ENCODE measurements around the gene ADGRL3.
"Not testable (repeated sequence)": the region's sequence is repeated elsewhere in the genome, so short reads cannot be mapped to it uniquely, and the experiment has no call there.

Gene ADGRL3

DNA sequence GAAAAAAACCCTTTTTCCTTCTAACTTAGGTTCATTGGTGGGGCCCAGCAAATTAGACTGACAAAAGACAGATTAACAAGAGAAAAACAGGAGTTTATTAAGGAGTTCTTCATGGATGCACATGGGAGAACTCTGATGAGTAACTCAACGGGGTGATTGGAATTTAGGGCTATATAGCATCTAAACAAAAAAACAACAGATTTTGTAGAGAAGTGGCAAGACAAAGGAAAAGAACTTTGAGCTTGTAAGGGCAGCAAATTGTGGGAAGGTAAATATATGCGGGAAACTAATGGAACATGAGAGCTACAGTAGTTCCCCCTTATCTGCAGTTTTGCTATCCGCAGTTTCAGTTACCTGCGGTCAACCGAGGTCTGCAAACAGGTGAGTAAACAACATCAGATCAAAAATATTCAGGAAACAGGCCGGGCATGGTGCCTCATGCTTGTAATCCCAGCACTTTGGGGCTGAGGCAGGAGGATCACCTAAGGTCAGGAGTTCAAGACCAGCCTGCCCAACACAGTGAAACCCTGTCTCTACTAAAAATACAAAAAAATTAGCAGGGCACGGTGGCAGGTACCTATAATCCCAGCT lies 573.6 kb downstream of the ADGRL3 start:
- no peak for DNase-seq (ENCODE audit: low read depth in 2 of 2, low spot score in 1 of 2)

DNA sequence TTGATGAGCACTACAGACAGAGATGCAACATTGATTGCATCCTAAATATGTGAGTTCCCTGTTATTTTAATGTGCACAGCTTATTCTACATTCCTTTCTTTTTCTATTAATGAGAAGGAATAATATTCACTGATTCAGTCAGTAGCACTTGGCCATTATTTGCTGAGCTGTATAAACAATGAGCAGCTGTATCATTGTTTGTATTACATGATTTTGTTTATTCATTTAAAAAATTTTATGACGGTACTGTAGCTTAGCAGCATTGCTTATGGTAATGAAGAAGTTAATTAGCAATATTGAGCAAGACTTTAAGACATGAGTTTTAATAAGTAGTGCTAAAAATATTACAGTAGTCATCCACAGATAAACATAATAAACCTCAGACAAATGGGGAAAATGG lies 582.0 kb downstream of the ADGRL3 start:
- DNase-seq (ENCODE audit: low read depth in 2 of 2, low spot score in 1 of 2) = no peak

DNA sequence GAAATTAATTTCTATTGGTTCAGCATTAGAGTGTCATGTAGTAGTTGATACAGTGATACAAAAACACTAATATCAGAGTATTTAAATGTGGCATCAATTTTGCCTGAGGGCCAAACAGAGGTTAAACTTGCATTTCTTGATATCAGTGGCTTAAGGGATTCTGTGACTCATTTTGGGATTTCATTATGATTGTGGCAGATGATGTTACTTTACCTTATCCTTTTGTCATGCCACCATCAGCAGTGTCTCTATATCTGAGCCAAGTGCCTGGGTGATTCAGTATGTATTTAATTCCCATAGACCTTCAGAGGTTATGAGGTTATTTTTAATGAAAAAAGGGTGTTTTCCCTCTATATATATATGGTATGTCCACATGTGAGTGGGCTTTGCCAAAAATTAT lies 582.9 kb downstream of the ADGRL3 start:
- DNase-seq (ENCODE audit: low read depth in 2 of 2, low spot score in 1 of 2) = no peak

DNA sequence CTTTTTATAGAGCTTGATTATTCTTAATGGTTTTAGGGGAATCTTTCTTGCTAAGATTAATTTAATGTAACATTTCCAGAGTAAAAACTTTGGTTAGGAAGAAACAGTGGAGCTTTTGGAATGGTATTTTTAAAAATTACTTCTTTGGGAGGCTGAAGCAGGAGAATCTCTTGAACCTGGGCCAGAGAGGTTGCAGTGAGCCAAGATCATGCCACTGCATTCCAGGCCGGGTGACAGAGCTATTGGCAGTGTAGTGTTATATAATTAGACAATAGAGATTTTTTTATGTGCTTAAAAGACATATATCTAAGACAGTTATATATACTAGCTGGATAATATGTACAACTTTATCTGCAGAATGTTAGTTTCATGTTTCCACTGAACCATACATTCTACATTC lies 585.6 kb downstream of the ADGRL3 start:
- DNase-seq (ENCODE audit: low read depth in 2 of 2, low spot score in 1 of 2) = no peak

DNA sequence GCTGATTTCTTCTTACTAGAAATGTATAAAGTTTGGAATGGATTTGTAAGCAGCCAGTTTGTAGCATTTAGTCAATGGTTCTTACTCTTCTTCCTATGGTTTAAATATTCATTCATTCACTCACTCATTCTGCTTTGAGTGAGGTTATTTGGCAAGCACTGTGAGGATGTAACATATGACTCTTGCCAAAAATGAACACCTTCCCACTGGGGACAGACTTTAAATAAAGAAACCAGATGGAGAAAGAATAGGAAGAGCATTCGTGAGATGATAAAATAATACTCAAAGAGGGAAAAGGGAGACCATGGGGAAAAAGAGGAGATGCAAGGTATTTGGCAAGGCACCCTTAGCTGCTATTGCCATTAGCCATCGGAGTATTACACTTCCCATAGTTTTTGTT lies 586.1 kb downstream of the ADGRL3 start:
- DNase-seq (ENCODE audit: low read depth in 2 of 2, low spot score in 1 of 2) = no peak

DNA sequence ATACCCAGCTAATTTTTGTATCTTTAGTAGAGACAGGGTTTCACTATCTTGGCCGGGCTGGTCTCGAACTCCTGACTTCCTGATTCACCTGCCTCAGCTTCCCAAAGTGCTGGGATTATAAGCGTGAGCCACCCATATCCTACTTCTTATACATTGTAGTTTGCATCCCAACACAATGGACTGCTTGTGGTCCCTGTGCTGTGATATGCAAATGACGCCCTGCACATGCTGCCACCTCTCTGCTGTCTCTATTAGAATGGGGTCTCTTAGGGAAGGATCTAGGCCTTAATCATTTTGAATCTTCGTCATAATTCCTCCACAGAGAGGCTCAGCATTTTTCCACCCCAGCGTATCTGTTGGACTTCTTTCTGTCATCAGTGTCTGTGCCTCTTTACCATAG lies 595.9 kb downstream of the ADGRL3 start:
- DNase-seq (ENCODE audit: low read depth in 2 of 2, low spot score in 1 of 2) = no peak

DNA sequence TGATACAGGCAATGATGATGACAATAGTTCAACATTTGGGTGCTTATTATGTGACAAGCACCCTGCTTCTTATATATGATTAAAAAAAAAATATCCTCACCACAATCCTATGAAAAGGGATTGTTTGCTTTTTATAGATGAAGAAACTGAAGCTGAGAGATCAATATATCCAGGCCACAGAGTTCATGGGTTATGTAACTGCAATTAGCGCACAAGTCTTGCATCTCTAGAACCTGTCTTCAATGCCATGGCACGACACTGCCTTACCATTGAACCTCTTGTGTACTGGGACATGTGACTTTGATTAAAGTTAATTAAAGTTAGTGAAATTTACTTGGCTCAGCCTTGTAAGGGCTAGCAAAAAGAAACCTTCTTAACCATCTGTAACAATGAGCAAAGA lies 599.7 kb downstream of the ADGRL3 start:
- DNase-seq (ENCODE audit: low read depth in 2 of 2, low spot score in 1 of 2) = no peak

DNA sequence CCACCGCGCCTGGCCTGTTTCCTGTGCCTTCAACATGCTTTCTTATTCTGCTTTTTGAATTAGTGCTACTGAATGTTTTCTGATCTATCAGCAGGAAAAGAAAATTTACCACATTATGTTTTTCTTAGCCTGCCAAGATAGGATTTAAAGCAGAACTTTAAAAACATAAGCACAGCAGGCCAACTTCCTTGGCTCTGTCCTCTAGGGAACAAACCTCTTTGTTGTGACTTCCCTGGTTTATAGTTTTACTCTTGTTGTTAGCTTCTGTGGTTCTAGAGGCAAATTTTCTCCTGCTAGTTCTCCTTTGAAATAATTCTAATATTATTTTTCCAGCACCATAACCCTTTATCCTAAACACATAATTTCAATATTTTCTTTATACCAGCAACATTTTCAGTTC lies 605.1 kb downstream of the ADGRL3 start:
- no peak for DNase-seq (ENCODE audit: low read depth in 2 of 2, low spot score in 1 of 2)

DNA sequence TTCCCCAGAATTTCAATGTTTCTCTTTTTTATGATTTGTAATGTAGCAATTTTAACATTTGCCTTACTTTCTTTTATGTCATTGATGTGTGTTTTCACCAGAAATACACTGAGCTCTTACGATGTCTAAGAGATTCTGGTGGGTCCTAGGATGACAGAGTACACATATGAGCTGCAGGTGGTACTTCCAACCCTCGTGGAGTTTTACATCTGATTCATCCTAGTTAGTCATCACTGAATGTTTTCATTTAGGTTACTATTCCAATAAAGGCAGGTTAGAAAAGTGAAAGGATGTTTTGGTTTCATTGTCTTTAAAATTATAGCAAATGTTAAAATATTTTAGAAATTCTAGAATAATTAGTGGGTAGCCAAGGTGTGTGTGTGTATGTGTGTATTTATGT lies 605.9 kb downstream of the ADGRL3 start:
- no peak for DNase-seq (ENCODE audit: low read depth in 2 of 2, low spot score in 1 of 2)

DNA sequence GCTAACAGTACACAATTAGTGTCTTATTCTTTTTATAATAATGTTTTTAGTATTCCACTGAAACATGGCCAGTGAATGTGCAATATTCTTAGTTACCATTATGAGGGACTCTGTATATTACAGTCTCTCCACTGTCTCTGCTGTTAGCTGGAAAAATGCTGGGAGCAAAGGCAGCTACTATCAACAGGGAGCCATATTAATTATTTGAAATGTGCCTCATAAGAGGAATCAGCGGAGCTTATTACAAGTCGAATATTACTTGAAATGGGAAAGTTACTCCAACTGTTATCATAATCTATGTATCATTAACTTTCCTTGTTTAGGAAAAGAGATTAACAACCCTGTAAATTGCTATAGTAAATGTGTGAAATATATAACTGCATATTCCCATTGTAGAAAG lies 612.0 kb downstream of the ADGRL3 start:
- no peak for DNase-seq (ENCODE audit: low read depth in 2 of 2, low spot score in 1 of 2)

DNA sequence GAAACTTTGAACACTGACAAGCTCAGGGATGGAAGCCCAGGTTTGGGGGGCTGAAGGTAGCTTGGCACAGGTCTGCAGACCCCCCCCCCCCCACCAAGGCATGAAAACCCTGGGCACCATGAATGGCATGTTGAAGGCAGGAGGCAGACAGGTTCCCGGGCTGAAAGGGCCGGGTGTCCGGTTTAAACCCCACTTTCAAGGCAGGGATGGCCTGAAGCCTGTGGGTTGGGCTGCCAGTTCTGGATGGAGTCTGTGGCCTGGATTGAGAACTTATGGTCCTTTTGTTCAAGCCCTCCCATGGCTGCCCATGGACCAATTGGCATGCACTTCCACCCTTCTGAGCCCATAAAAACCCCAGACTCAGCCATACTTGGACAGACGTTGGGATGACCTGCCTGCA lies 616.9 kb downstream of the ADGRL3 start:
- DNase-seq (ENCODE audit: low read depth in 2 of 2, low spot score in 1 of 2) = no peak

DNA sequence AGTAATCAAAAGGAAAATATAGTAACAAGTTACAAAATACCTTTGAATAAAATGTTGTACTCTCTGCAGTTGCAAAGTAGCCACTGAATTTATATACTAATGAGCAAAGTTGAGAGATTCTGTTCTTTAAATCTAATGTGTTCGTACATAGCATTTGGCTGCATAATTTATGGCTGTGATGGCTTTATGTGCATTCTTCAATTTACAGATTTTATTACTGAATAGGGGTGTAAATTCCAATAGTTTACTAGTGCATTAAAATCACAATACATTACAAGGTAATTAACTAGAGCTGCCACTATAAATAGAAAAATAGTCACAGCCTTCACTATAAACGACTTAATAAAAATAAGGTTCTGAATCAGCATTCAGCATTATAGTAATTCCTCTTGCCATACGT lies 620.0 kb downstream of the ADGRL3 start:
- no peak for DNase-seq (ENCODE audit: low read depth in 2 of 2, low spot score in 1 of 2)

DNA sequence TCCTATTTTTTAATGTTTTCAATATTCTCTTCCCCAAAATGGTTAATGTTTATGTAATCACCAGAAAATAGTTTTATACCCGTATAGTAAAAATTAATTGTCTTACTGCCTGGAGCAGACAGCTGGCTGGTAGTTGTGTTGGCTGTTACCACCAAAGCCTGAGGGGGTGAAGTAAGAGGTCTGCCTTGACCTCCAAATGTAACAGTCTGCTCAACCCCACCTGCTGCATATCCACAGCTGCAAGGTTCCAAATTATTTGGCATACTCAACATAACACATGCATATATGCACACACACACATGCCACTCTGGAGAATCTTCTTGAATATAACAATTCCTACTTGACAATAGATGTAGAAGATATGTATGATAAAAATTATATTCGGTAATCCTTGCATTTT lies 624.3 kb downstream of the ADGRL3 start:
- DNase-seq (ENCODE audit: low read depth in 2 of 2, low spot score in 1 of 2) = no peak

DNA sequence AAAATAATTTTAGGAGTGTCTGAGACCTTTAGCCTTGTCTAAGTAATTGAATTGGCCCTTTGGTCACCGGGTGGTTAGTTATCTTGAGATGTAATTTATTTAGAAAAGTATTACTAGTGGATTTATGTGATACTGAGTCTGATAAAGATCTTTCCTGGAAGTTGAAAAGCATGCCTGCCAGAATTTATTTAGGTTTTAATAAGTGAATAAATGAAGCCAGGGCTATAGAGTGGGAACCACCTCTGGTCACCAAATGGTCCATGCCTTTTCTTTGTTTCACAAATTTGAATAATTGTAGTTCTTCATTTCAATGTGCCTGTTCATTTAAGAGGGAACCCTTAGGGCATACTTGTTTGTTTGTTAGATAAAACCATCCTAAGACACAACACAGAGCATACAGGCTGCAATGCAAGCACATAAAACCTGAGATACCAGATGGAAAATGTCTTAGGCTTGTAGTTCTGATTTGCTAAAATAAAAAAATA lies 627.8 kb downstream of the ADGRL3 start:
- no peak for DNase-seq (ENCODE audit: low read depth in 2 of 2, low spot score in 1 of 2)

DNA sequence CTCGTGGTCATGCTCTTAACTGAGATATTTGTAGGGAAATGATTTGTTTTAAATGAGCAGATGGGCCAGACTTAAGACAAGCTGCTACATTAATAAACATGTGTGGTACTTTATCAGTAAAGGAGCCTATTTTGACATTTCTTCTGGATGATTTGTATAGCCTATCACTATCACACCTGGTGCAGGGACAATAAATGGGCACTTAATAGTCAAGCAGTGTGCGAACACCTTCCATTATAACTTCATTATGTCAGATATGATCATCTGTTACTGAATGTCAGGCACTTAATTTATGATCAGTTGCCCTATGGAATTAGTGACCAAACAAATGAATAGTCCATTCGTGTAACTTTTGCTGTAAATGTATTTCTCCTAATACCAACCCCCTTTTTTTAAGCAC lies 628.8 kb downstream of the ADGRL3 start:
- DNase-seq (ENCODE audit: low read depth in 2 of 2, low spot score in 1 of 2) = no peak

DNA sequence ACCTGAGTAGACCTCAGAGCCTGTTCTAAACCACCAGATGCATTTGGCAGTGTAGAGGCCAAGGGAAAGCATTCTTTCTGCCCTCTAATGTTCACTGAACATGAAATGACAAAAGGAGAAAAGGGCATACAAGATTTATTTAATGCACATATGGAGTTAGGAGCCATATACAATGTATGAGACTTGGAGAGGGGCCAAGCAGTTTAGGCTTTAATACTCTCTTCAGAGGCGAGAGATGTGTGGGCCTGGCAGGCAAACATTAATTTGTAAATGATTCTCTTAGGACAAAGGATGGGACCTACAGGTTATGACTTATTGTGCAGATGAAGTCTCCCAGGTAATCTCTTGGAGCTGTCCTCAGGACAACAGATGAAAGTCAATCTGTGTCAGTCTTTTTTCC lies 631.9 kb downstream of the ADGRL3 start:
- DNase-seq (ENCODE audit: low read depth in 2 of 2, low spot score in 1 of 2) = no peak

DNA sequence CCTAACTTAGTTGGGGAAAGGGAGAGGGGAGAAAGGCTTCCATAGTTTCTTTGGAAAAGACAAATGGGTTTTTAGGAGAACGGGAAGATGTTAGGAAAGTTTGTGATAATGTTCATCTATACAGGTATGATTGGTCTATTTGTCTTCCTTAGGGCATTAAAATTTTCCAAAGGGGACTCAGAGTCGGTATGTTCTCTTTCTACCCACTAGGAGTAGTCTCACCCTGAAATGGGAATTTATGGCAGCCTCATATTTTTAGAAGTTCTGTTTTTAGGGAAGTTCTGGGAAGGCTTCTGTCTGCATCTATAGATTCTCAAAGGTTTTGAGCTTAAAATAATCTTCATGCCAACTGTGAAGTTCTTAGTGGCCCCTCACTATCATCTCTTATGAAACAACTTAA lies 637.3 kb downstream of the ADGRL3 start:
- DNase-seq (ENCODE audit: low read depth in 2 of 2, low spot score in 1 of 2) = no peak

DNA sequence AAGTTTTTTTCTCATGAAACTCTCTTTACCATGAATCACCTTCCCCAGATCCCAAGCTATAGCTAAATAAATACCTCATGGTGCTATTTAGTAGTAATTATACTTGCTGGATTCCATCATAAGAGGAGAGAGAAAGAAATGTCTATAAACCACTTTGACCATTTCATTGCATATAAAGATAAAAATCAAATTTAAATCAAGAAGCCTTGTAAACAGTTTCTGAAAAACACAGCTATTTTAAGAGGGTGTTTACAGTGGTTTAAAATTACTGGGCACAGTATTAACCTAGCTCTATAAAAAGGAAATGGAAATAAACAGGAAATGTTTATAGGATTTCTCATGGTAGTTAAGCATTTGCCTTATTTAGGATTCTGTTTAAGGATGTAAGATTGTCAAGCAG lies 637.9 kb downstream of the ADGRL3 start:
- DNase-seq (ENCODE audit: low read depth in 2 of 2, low spot score in 1 of 2) = no peak

DNA sequence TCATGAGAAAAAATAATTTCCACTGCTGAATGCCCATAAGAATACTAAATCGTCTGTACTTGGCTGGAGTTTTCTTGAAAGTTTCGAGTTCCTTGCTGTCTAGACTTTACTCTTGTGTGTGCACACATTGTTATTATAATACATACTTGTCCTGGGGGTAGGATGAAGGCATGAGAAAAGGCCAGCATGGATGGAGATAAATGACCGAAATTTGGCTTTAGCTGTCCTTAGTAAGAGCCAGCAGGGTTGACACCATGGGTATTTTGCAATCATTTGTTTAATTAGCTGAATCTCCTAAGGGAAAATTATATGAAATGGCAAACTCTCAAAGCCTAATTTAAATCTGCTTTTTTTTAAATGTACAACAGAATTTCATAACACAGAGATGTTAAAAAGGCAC lies 641.6 kb downstream of the ADGRL3 start:
- no peak for DNase-seq (ENCODE audit: low read depth in 2 of 2, low spot score in 1 of 2)

DNA sequence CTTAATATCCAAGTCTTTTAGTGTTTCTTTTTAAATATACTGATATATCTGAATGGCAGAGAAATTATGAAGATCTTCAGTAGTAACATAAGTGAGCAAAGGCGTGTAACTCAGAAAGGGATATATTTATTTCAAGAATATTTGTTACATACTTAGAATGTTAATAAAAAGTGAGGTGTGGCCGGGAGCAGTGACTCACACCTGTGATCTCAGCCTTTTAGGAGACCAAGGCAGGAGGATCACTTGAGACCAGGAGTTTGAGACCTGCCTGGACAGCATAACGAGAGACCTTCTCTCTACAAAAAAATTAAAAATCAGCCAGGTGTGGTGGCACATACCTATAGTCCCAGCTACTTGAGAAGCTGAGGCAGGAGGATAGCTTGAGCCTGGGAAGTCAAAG lies 651.0 kb downstream of the ADGRL3 start:
- no peak for DNase-seq (ENCODE audit: low read depth in 2 of 2, low spot score in 1 of 2)

DNA sequence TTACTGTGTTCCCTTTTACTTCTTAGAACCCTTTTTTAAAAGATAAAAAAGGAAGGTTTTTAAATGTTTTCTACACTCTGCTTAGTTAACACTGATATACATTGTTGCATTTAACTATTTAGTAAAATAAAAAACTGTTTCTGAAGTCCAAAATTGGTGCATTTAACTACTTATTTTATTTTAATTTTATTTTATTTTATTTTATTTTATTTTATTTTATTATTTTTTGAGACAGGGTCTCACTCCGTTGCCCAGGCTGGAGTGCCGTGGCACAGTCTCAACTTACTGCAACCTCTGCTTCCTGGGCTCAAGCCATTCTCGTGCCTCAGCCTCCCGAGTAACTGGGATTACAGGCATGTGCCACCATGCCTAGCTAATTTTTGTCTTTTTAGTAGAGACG lies 652.0 kb downstream of the ADGRL3 start:
- not testable (repeated sequence) for DNase-seq (ENCODE audit: low read depth in 2 of 2, low spot score in 1 of 2)

DNA sequence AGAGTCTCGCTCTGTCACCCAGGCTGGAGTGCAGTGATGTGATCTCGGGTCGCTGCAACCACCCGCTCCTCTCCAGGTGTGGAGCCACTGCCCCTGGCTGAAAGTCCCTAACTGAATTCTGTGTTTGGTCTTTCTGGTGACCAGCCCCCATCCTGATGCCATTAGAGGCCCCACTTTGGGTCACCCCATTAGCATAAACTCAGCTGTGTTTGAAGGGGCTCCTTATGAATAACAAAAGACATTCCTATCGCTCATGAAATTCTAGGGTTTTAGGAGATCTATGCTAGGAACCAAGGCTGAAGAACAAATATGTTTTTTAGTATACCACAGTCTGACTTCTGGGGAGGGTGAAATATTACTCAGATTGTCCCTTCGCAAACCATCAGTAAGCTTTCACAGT lies 652.9 kb downstream of the ADGRL3 start:
- no peak for DNase-seq (ENCODE audit: low read depth in 2 of 2, low spot score in 1 of 2)

DNA sequence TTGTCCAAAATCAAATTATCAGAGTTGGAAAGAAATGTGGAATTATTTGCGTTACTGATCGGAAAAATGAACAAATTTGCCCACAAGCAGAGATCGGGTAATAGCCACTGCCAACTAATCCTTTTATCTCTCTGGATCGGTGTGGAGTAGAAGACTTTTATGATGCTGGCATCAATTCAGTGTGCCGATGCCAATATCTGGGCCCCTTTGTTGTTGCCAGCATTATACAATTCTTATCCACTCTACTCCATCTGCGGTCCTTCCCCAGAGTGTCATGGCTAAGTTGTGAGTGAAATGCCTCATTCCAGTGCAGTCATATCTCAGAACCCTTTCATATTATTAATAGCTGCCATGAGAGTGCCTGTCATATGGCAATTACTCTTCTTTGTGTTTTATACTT lies 660.2 kb downstream of the ADGRL3 start:
- no peak for DNase-seq (ENCODE audit: low read depth in 2 of 2, low spot score in 1 of 2)

DNA sequence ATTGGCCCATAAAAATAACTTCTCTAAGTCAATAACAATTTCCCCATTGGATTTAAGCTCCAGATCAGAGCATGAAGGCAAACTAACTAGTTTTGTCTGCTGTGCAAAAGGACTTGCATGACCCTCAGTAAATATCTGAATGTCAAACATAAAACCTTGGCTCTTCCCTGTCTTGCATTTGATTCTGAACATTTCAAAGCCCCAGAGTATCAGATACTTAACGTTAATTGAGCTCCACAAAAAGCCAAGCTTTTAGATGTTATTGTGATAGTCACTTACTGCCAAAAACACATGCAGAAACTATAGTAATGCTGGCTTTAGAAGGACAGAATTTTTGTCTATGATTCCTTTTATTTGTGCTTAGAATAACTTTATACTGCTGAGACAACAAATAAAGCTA lies 664.2 kb downstream of the ADGRL3 start:
- DNase-seq (ENCODE audit: low read depth in 2 of 2, low spot score in 1 of 2) = no peak
